ENCODE results near the gene FPR1.

GRCh38 chr19:51713319-51714285 lies 38.1 kb downstream of the FPR1 start:
- TF ChIP-seq POLR2A (IDR thresholded peaks at IDR 0.05) (no peak), CTCF (IDR thresholded peaks at IDR 0.05) (no peak), POLR2AphosphoS5 (IDR thresholded peaks at IDR 0.05; ENCODE audit: insufficient read depth in 1 of 2, low read depth in 1 of 2) (no peak)

All from vagina (tissue), 2 donors.